HG02970 (cell line): Measurements from ENCODE around the gene NEURL1.

ENCODE experiments used
- ATAC-seq: cut with Tn5 transposase; IDR thresholded peaks from one replicate; pipeline ENCODE4 v1.9.1; 2021; ENCODE audit warnings: mild to moderate bottlenecking, moderate library complexity, moderate number of reproducible peaks; ENCODE audit not compliant: unreplicated experiment, low FRiP score

The NEURL1 gene

DNA sequence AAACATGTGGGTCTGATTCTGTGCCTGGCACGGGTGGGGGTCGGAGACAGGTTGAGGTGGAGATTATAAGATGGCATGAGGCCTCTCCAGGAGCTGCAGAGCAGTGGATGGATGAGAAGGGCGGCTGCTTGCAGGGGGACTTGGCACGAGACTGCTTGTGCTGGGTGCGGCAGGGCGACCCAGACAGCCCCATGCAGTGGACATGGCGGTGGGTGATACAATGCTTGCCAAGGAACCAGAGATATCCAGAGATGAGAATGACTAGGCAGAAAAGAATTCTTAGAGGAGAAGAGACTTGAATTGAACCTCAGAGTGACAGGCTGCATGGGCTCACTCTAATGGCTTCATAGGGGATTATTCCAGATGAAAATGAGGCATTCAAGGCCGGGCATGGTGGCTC, 145.4 kb downstream of the NEURL1 start:
- ATAC-seq, result no peak

DNA sequence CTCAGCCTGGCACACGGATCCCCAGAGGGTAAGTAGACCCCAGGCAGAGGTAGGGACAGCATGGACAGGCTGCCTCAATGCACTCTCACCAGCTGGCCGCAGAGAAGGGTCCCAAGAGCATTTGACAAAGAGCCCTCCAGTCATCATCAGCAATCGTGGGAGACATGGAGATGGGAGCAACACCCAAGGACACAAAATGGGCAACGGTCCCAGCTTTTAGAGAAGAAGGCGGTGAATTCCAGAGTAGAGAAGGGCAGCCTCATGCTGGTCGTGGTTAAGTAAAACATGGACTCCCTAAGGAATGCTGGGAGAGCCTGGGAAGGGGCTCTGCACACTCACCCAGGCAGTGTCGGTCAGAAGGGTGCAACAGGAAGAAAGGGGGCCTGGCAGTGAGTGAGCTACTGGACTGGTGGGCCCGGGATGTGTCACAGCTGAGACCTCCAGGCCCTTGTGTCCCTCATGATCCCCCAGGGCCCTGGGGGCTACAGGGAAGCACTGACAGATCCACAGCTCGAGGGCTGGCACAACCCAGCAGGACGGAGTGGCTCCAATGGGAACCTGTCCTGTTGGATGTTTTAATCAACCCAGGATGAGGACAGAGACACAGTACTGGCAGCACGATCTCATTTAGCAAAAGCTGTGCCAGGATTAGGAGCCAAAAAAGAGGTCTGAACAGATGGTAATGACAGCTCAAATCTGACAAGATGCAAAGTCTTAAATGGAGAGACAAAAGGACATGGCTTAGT, 147.1 kb downstream of the NEURL1 start:
- ATAC-seq, result no peak

DNA sequence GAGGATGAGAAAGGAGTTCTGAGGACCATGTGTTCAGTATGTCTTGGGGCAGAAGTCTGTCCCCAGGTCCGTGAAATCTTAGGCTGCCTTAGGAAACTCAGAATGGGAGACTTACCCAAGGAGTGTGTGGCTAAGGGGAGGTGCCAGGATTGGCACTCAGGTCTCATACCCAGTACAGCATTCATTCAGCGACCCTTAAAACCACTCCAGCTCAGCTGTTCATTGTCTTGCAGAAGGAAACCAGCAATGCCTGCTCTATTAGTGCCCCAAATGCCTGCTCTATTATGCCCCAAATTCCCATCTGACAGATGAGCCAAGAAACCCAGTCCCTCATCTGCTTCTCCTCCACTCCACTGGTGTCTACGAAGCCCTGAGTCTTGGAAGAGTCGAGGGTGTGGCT, 147.8 kb downstream of the NEURL1 start:
- ATAC-seq, result no peak
